Spleen (tissue), 11 donors: ENCODE results near the gene PSMD2. TPM values are rescaled to one million over a fixed set of nuclear protein-coding genes. Genes with fewer than 3 reads are reported as not detected.
A peak's percentile ranks its signal among the peaks of the same experiment; 100 is the strongest.

Source experiments
- DNase-seq: peaks from one replicate; pipeline ENCODE4 v3.0.0-alpha.2; 2020
- H3K27ac ChIP-seq, 8 donors: fragments of 200-600 bp; sonication (generic) in 7 of 8; 1 replicate in 4 of 8; 2 replicates in 4 of 8; pipeline versions ENCODE4 v1.5.0 to v1.8.0; 2016 to 2021; ENCODE audit warnings: inconsistent platforms in 4 of 8, mild to moderate bottlenecking in 4 of 8, moderate library complexity in 1 of 8
- H3K27me3 ChIP-seq, 7 donors: fragments of 200-600 bp; sonication (generic) in 6 of 7; replicated peaks in 1 of 7; 1 replicate in 4 of 7; 2 replicates in 3 of 7; pipeline versions ENCODE4 v1.5.0 to v1.8.0; 2016 to 2021; ENCODE audit warnings: inconsistent platforms in 3 of 7, mild to moderate bottlenecking in 1 of 7
- H3K36me3 ChIP-seq, 6 donors: fragments of 200-600 bp; sonication (generic) in 5 of 6; 1 replicate in 4 of 6; 2 replicates in 2 of 6; pipeline versions ENCODE4 v1.5.0 to v1.8.0; 2016 to 2021; ENCODE audit warnings: inconsistent platforms in 2 of 6
- H3K4me1 ChIP-seq, 6 donors: fragments of 200-600 bp; sonication (generic) in 5 of 6; 1 replicate in 3 of 6; 2 replicates in 3 of 6; pipeline versions ENCODE4 v1.5.0 to v1.8.0; 2016 to 2021; ENCODE audit warnings: inconsistent platforms in 3 of 6
- H3K4me3 ChIP-seq, 8 donors: fragments of 200-600 bp; sonication (generic) in 7 of 8; 1 replicate in 4 of 8; 2 replicates in 4 of 8; pipeline versions ENCODE4 v1.5.0 to v1.8.0; 2016 to 2021; ENCODE audit warnings: inconsistent platforms in 4 of 8, mild to moderate bottlenecking in 4 of 8, moderate library complexity in 2 of 8
- H3K9me3 ChIP-seq, 8 donors: fragments of 200-600 bp; sonication (generic) in 7 of 8; 1 replicate in 4 of 8; 2 replicates in 4 of 8; pipeline versions ENCODE4 v1.5.0 to v1.8.0; 2016 to 2021; ENCODE audit warnings: inconsistent platforms in 4 of 8
- POLR2A ChIP-seq, 3 donors: fragments of 450-650 bp; IDR thresholded peaks; one replicate each; pipeline ENCODE4 v1.5.1; 2017; ENCODE audit warnings: antibody characterized with exemption in 3 of 3, mild to moderate bottlenecking in 1 of 3
- POLR2AphosphoS5 ChIP-seq, 3 donors: sonication (generic); formaldehyde crosslinking; IDR thresholded peaks; one replicate each; pipeline ENCODE4 v1.5.1; 2017; ENCODE audit warnings: antibody characterized with exemption in 3 of 3
- WGBS, 5 donors: extraction: QIAGEN DNeasy Blood & Tissue Kit in 3 of 5; methylation state at CpG; one replicate each; pipeline versions ENCODE4 v1.1.5 to v1.1.7; 2013 to 2018; 5-methylcytosine and 5-hydroxymethylcytosine counted together
- intact Hi-C: fragments of 100-400 bp; cut with DNase I; formaldehyde crosslinking; loops from one replicate; pipeline ENCODE4 v1.15.0; 2023; ENCODE audit warnings: low total_unique reads
- polyA plus RNA-seq, 3 donors: library from polyadenylated mRNA; stranded (reverse); fragments of 200-250 nt; gene quantifications; one replicate each; pipeline ENCODE4 v1.2.1, GENCODE V29; 2013
- total RNA-seq, 7 donors: library from RNA; depleted of rRNA in 3 of 7; stranded (reverse); fragments of >200 nt in 3 of 7; fragmentation: NEBNext Ultra II Directional in 4 of 7; extraction: Animal tissue kit (Norgen Biotek cat#: 25700) in 4 of 7; gene quantifications; one replicate each; pipeline versions ENCODE4 v1.1.0 to v1.2.1, GENCODE V29; 2016 to 2021
- TF ChIP-seq, protein P1 (sequence below), 11 experiments: fragments of 200-600 bp in 7 of 11; fragments of 450-650 bp in 4 of 11; sonication (generic) in 4 of 11; IDR thresholded peaks in 8 of 11; conservative IDR thresholded peaks in 3 of 11; 1 replicate in 7 of 11; 2 replicates in 4 of 11; pipeline versions ENCODE4 v1.4.0 to v1.8.0; 2016 to 2021; ENCODE audit warnings: antibody characterized with exemption in 11 of 11, inconsistent platforms in 4 of 11, mild to moderate bottlenecking in 1 of 11
- donor health status: healthy with polysubstance abuse.
- donor health status: DM: no; HTN: no; CAD: no; lungs with moderate emphysema.
- donor health status: DM: no; HTN: no; CAD: no.
- donor health status: Bipolar disorder and iron deficiency.
- donor health status: healthy.
- donor health status: DM: no; HTN: no; CAD: no.
- donor health status: DM: yes; HTN: yes; CAD: no.

Gene PSMD2
- total and polyA plus RNA-seq, 10 donors, result 53.8 to 191 (median 135) TPM

GRCh38 chr3:184341925-184342324 lies 42.9 kb downstream of the PSMD2 start:
- TF ChIP-seq POLR2AphosphoS5 (IDR thresholded peaks at IDR 0.05), result no peak
- no peak for TF ChIP-seq POLR2A (IDR thresholded peaks at IDR 0.05)
- Histone ChIP-seq H3K4me3 (no peak overlapping the region), H3K27me3 (peaks cover 0 to 5% (median 0%) of the 10 kb centered on the region in 7 donors), H3K27ac (no peak overlapping the region), H3K36me3 (peaks cover 0 to 48% (median 24%) of the 10 kb centered on the region in 6 donors), H3K9me3 (no peaks in the 10 kb centered on the region), H3K4me1 (peaks cover 4 to 43% (median 26%) of the 10 kb centered on the region in 6 donors)
- 83 to 99% (median 95%) methylated on average over 7 of the region's 7 CpGs for WGBS, 5 donors
- DNase-seq, result no peak
- intact Hi-C loops, result no loop called here

DNA sequence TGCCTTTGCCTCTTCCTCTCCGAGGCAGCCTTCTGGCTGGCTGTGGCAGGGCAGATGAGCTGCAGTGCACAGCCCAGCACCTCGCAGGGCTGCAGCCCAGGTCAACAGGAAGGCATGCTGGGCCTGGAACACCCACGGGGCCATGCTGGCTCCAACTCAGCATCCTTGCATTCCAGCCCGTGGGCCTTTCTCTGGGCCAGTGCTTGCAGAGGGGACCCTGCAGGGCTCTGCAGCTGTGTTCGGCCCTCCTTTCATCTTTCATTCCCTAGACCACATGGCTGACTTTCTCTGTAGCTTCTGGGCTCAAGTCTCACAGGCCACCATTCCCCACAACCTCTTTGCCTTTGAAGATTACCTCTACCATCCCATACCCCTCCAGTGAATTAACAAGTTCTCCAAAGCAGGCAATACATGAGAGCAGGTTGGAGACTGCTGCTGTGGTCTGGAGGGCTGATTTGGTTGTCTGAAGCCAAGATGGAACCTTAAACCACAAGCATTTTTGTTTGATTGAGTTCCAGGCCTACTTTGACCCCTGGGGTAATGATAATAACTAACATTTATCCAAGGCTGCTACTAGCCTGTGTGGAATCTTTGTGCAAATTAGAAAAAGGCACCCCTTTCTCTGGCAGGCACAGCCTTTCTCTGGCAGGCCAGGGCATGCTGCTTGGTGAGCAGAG lies 44.3 kb downstream of the PSMD2 start:
- DNase-seq, result no peak
- TF ChIP-seq, protein P1, sequence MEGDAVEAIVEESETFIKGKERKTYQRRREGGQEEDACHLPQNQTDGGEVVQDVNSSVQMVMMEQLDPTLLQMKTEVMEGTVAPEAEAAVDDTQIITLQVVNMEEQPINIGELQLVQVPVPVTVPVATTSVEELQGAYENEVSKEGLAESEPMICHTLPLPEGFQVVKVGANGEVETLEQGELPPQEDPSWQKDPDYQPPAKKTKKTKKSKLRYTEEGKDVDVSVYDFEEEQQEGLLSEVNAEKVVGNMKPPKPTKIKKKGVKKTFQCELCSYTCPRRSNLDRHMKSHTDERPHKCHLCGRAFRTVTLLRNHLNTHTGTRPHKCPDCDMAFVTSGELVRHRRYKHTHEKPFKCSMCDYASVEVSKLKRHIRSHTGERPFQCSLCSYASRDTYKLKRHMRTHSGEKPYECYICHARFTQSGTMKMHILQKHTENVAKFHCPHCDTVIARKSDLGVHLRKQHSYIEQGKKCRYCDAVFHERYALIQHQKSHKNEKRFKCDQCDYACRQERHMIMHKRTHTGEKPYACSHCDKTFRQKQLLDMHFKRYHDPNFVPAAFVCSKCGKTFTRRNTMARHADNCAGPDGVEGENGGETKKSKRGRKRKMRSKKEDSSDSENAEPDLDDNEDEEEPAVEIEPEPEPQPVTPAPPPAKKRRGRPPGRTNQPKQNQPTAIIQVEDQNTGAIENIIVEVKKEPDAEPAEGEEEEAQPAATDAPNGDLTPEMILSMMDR (IDR thresholded peaks at IDR 0.05 in 8 of 11, conservative IDR thresholded peaks at IDR 0.05 in 3 of 11), result no peak
- TF ChIP-seq POLR2A (IDR thresholded peaks at IDR 0.05), result no peak
- no peak for TF ChIP-seq POLR2AphosphoS5 (IDR thresholded peaks at IDR 0.05)
- intact Hi-C loops, result no loop called here
- H3K9me3 ChIP-seq, result no peaks in the 10 kb centered on the region
- H3K36me3 ChIP-seq, result peaks cover 0 to 48% (median 24%) of the 10 kb centered on the region in 6 donors
- 83 to 95% (median 88%) methylated on average over 5 of the region's 5 CpGs for WGBS, 5 donors
- peaks cover 0 to 4% (median 0%) of the 10 kb centered on the region in 7 donors for H3K27me3 ChIP-seq
- H3K4me3 ChIP-seq, result no peak overlapping the region
- H3K27ac ChIP-seq, result no peak overlapping the region
- peaks cover 0 to 29% (median 15%) of the 10 kb centered on the region in 6 donors for H3K4me1 ChIP-seq

DNA sequence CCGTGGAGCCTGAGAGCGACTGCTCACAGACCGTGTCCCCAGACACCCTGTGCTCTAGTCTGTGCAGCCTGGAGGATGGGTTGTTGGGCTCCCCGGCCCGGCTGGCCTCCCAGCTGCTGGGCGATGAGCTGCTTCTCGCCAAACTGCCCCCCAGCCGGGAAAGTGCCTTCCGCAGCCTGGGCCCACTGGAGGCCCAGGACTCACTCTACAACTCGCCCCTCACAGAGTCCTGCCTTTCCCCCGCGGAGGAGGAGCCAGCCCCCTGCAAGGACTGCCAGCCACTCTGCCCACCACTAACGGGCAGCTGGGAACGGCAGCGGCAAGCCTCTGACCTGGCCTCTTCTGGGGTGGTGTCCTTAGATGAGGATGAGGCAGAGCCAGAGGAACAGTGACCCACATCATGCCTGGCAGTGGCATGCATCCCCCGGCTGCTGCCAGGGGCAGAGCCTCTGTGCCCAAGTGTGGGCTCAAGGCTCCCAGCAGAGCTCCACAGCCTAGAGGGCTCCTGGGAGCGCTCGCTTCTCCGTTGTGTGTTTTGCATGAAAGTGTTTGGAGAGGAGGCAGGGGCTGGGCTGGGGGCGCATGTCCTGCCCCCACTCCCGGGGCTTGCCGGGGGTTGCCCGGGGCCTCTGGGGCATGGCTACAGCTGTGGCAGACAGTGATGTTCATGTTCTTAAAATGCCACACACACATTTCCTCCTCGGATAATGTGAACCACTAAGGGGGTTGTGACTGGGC lies 45.7 kb downstream of the PSMD2 start:
- H3K9me3 ChIP-seq, result no peaks in the 10 kb centered on the region
- H3K36me3 ChIP-seq, result peaks cover 0 to 44% (median 24%) of the 10 kb centered on the region in 6 donors
- peaks cover 0 to 21% (median 10%) of the 10 kb centered on the region in 6 donors for H3K4me1 ChIP-seq
- WGBS, 5 donors, result 83 to 93% (median 91%) methylated on average over 14 to 24 of the region's 24 CpGs
- DNase-seq, result no peak
- H3K4me3 ChIP-seq, result no peak overlapping the region
- peak overlapping the region in 4 of 8 donors; percentile 28 to 54 (median 34) for H3K27ac ChIP-seq
- no peaks in the 10 kb centered on the region for H3K27me3 ChIP-seq
- TF ChIP-seq POLR2A (IDR thresholded peaks at IDR 0.05) (no peak), POLR2AphosphoS5 (IDR thresholded peaks at IDR 0.05) (peak in 1 of 3 donors; percentile 40)
- TF ChIP-seq, protein P1 (IDR thresholded peaks at IDR 0.05 in 8 of 11, conservative IDR thresholded peaks at IDR 0.05 in 3 of 11), result no peak
- intact Hi-C loops, result no loop called here

- Histone ChIP-seq H3K4me3 (no peak overlapping the region), H3K4me1 (peaks cover 0 to 19% (median 10%) of the 10 kb centered on the region in 6 donors), H3K27me3 (no peaks in the 10 kb centered on the region), H3K9me3 (no peaks in the 10 kb centered on the region), H3K36me3 (peaks cover 0 to 43% (median 24%) of the 10 kb centered on the region in 6 donors), H3K27ac (peak overlapping the region in 5 of 8 donors; percentile 28 to 54 (median 37))
- WGBS, 5 donors, result 52 to 66% (median 61%) methylated on average over 14 of the region's 14 CpGs
- no peak for TF ChIP-seq POLR2A (IDR thresholded peaks at IDR 0.05)
- TF ChIP-seq, protein P1 (IDR thresholded peaks at IDR 0.05 in 8 of 11, conservative IDR thresholded peaks at IDR 0.05 in 3 of 11), result peak in 8 of 11 experiments; percentile 19 to 63 (median 42)
- peak in 2 of 3 donors; percentile 35 to 53 for TF ChIP-seq POLR2AphosphoS5 (IDR thresholded peaks at IDR 0.05)
- DNase-seq, result no peak
- intact Hi-C loops, result no loop called here
Observed at GRCh38 chr3:184345317-184346144, 46.5 kb downstream of the PSMD2 start.
